Measurements from ENCODE around the gene CDK16.

CDK16 gene

DNA sequence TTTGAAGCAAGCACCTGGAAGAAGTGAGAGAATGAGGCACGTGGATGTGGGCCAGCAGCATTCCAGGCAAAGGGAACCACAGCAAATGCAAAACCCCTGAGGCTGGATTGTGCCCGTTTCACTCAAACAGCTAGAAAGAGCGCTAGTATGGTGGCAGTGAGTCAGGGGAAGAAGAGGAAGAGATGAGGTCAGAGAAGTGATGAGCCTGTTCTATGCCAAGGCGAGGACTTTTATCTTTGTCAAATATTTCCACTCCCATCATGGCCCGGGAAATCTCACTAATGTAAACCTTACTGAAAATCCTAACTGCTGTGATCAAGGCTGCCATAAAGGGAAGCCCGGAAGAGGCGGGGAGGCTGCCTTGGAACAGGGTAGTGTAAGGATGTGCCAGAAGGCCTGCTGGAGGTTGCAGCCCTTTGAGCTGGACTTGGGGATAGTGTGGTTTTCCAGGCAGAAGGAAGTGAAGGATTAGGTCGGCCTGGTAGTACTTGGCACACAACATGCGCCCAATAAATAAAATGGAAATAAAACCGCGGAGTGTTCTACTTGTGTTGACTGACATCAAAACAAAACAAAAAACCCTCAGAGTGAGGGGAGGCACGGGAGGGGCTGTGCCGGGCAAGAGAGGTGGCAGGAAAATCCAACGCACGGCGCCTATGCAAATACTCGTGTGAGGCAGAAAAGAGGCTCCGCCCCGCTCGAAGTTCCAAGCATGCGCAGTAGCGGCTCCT lies 1.2 kb upstream of the CDK16 start:
- in situ Hi-C loops (cut with HindIII; ENCODE audit: low sequenced_read_pairs) = no loop called here
- DNase-seq (ENCODE audit: low read depth) = peak; percentile 5
- TF ChIP-seq, protein P1, sequence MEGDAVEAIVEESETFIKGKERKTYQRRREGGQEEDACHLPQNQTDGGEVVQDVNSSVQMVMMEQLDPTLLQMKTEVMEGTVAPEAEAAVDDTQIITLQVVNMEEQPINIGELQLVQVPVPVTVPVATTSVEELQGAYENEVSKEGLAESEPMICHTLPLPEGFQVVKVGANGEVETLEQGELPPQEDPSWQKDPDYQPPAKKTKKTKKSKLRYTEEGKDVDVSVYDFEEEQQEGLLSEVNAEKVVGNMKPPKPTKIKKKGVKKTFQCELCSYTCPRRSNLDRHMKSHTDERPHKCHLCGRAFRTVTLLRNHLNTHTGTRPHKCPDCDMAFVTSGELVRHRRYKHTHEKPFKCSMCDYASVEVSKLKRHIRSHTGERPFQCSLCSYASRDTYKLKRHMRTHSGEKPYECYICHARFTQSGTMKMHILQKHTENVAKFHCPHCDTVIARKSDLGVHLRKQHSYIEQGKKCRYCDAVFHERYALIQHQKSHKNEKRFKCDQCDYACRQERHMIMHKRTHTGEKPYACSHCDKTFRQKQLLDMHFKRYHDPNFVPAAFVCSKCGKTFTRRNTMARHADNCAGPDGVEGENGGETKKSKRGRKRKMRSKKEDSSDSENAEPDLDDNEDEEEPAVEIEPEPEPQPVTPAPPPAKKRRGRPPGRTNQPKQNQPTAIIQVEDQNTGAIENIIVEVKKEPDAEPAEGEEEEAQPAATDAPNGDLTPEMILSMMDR (IDR thresholded peaks at IDR 0.05; ENCODE audit: low read depth, low read length, missing control alignments) = no peak
- H3K4me3 ChIP-seq (ENCODE audit: low read depth, low read length) = peak overlapping the region; percentile 75

DNA sequence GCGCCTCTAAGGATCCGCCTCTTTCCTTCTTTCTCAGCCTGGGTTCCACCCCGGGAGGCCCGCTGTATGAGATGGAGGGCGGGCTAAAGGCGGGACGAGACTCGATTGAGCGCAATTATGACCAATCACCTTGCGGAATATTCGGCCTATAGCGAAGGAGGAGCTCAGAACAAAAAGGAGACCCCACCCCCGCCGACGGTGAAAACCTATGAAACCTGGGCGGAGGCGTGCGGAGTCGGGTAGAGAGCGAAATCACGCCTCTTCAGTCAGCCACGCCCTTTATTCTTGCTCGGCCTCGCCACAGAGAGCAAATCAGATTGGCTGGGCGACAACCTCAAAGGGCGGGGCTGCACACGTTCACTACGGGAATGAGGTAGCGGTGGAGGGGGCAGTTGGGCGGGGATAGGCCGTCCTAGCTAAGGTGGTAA lies 615 bp upstream of the CDK16 start:
- TF ChIP-seq, protein P1 (IDR thresholded peaks at IDR 0.05; ENCODE audit: low read depth, low read length, missing control alignments) = no peak
- peak overlapping the region; percentile 75 for H3K4me3 ChIP-seq (ENCODE audit: low read depth, low read length)
- in situ Hi-C loops (cut with HindIII; ENCODE audit: low sequenced_read_pairs) = no loop called here
- DNase-seq (ENCODE audit: low read depth) = peak; percentile 99

DNA sequence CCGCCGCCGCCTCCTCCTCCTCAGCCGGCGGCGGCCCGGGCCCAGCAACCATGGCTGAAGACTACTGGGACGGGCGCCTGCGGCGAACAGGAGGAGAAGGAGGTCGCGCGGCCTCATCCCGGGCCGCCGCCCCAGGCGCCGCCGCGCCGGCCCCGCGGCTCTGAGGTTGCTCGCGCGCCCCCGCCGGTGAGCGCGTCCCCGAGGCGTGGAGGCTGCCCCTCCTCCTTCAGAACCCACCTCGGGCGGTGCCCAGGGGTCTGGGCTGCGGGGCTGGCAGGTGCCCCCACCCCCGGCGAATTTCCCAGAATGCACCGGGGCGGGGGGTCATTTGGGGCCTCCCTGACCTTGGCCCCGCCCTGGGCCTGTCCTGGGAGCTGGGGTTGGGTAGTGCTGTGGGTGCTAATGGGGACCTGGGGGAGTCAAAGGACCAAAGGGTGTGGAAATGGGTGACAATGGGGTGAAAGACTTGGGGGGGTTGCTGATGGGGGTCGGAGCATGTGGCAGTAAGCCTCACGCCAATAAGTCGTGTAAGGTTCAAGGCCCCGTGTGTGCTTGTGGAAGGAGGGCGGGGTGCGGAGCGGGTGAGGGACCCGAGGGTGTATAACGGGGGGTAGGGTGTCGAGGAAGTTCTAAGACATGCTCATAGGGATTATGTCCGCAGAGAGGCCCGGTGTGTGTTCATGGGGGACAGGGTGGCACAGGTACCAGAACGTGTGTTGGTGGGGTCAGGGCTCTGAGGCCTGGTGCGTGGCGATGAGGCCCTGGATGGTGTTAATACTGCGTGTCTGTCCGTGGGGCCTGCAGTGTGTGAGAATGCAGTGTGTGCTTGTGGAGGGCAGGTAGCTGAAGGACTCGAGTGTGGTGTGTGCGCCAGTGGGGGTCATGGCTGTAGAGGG lies 687 bp downstream of the CDK16 start:
- H3K4me3 ChIP-seq (ENCODE audit: low read depth, low read length) = peak overlapping the region; percentile 75

DNA sequence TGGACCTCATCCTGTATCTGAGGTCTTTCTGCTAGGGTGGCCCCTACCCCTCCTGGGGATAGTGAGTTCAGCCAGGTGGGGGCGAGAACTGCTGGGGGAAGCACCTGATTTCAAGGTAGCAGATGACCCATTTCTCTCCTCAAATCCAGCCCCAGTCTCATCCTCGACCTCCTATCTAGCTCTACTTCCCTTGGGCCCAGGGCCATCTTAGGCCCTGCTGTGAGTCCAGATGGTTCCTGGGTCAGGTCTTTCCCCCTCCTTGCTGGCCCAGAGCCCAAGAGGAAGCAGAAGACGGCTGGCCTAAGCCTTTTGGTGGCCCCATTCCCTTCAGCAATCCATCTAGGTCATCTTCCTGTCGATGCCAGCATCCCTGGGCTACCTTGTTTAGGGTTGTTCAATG lies 3.3 kb downstream of the CDK16 start:
- H3K4me3 ChIP-seq (ENCODE audit: low read depth, low read length) = no peak overlapping the region
- TF ChIP-seq, protein P1 (IDR thresholded peaks at IDR 0.05; ENCODE audit: low read depth, low read length, missing control alignments) = no peak
- no peak for DNase-seq (ENCODE audit: low read depth)
- in situ Hi-C loops (cut with HindIII; ENCODE audit: low sequenced_read_pairs) = no loop called here

More for the DNA sequence above, 687 bp downstream of the CDK16 start:
- TF ChIP-seq, protein P1 (IDR thresholded peaks at IDR 0.05; ENCODE audit: low read depth, low read length, missing control alignments) = no peak
- in situ Hi-C loops (cut with HindIII; ENCODE audit: low sequenced_read_pairs) = no loop called here
- DNase-seq (ENCODE audit: low read depth) = no peak

DNA sequence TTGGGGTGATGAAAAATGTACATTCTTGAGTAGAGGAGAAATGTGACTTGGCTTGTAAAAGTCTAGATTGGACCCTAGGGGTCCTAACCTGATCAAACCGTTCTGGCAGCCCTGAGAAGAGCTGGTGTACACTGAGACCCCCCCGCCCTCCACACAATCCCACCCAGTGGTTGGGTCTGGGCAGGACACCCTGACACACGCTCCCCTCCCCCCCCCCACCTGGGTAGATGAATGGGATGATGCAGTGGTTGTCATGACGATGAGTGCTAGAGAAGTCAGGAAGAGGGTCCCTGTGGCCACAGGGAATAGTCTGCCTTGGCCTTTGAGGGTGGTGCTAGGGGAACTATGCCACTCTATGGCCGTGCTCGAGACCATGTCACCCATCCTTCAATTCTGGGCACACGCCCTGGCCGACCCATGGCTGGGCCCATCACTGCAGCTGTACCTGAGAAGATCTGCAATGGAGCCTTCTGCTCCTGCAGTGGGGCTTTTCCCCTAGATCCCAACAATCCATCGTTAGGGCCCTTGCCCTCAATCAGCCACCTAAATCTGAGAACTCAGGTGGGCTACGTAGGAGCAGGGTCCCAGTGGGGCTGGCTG lies 4.4 kb downstream of the CDK16 start:
- in situ Hi-C loops (cut with HindIII; ENCODE audit: low sequenced_read_pairs) = no loop called here
- no peak overlapping the region for H3K4me3 ChIP-seq (ENCODE audit: low read depth, low read length)
- DNase-seq (ENCODE audit: low read depth) = no peak
- TF ChIP-seq, protein P1 (IDR thresholded peaks at IDR 0.05; ENCODE audit: low read depth, low read length, missing control alignments) = no peak

DNA sequence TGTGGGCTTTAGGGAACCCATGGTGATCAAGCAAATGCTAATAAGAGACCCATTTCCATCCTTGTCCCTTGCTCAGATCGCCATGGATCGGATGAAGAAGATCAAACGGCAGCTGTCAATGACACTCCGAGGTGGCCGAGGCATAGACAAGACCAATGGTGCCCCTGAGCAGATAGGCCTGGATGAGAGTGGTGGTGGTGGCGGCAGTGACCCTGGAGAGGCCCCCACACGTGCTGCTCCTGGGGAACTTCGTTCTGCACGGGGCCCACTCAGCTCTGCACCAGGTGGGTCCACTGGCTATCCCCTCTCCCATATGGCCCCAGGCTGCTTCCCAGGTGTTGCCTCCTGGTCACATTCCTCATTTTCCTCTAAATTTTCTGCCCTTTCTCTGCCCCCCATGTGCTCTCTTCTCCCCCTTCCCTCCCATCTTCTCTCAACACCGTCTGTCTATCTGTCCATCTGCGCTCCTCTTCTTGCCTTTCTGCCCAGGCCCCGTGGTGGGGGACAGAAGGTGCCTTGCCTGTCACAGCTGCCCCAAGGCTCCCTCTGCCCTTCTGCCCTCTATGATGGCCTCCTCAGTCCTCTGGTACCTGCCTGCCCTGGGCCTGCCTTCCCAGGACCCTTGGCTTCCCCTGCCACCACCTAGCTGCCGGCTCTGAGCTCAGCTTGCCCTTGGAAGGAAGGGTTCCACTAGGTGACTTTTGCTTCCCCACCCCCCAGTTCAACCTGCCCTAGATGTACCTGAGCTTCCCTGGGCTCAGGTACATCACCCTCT lies 5.2 kb downstream of the CDK16 start:
- no peak overlapping the region for H3K4me3 ChIP-seq (ENCODE audit: low read depth, low read length)
- in situ Hi-C loops (cut with HindIII; ENCODE audit: low sequenced_read_pairs) = no loop called here
- DNase-seq (ENCODE audit: low read depth) = no peak

More for the DNA sequence above, 5.2 kb downstream of the CDK16 start:
- TF ChIP-seq, protein P1 (IDR thresholded peaks at IDR 0.05; ENCODE audit: low read depth, low read length, missing control alignments) = no peak

Data from astrocyte of the cerebellum (primary cell).